DND-41 (cell line): ENCODE results near the gene RAB44.
"Not testable (repeated sequence)": the region's sequence is repeated elsewhere in the genome, so short reads cannot be mapped to it uniquely, and the experiment has no call there.

Experiments used
- ATAC-seq: fragments of 200-7000 bp; cut with Tn5 transposase; 3 replicates; pipeline ENCODE4 v1.9.1; 2021; ENCODE audit warnings: low read depth; ENCODE audit not compliant: insufficient read depth
- DNase-seq: peaks from one replicate; pipeline ENCODE4 v3.0.0-alpha.2; 2020
- H2AFZ ChIP-seq: 2 replicates; pipeline ENCODE4 v1.6.0; 2012; ENCODE audit warnings: low read depth, low read length
- H3K27ac ChIP-seq: 2 replicates; pipeline ENCODE4 v1.5.1; 2012; ENCODE audit warnings: low read length, inconsistent platforms
- H3K27me3 ChIP-seq: fragments of 200-600 bp; sonication (generic); 2 replicates; pipeline ENCODE4 v1.6.0; 2012; ENCODE audit warnings: low read length, mild to moderate bottlenecking, inconsistent platforms; ENCODE audit not compliant: insufficient read depth, poor library complexity
- H3K36me3 ChIP-seq: 2 replicates; pipeline ENCODE4 v1.5.1; 2012; ENCODE audit warnings: low read length, inconsistent platforms; ENCODE audit not compliant: insufficient read depth
- H3K4me1 ChIP-seq: 2 replicates; pipeline ENCODE4 v1.5.1; 2012; ENCODE audit warnings: mild to moderate bottlenecking, low read length; ENCODE audit not compliant: insufficient read depth
- H3K4me2 ChIP-seq: 2 replicates; pipeline ENCODE4 v1.6.0; 2012; ENCODE audit warnings: mild to moderate bottlenecking, moderate library complexity, low read length, inconsistent platforms; ENCODE audit not compliant: insufficient read depth
- H3K4me3 ChIP-seq, 2 experiments: fragments of 200-600 bp in 1 of 2; shearing (Covaris generic) in 1 of 2; 2 replicates each; pipeline ENCODE4 v1.5.1; 2012 to 2016; ENCODE audit warnings: inconsistent platforms in 2 of 2, low read length in 2 of 2, mild to moderate bottlenecking in 2 of 2, low read depth in 1 of 2, moderate library complexity in 1 of 2
- H3K79me2 ChIP-seq: 2 replicates; pipeline ENCODE4 v1.6.0; 2012; ENCODE audit warnings: low read length, inconsistent platforms; ENCODE audit not compliant: insufficient read depth
- H3K9ac ChIP-seq: 2 replicates; pipeline ENCODE4 v1.6.0; 2012; ENCODE audit warnings: low read depth, mild to moderate bottlenecking, inconsistent platforms, low read length, moderate library complexity
- H3K9me3 ChIP-seq: 2 replicates; pipeline ENCODE4 v1.5.1; 2012; ENCODE audit warnings: low read length, moderate library complexity, mild to moderate bottlenecking, inconsistent platforms; ENCODE audit not compliant: insufficient read depth, severe bottlenecking
- H4K20me1 ChIP-seq: 2 replicates; pipeline ENCODE4 v1.6.0; 2012; ENCODE audit warnings: low read length; ENCODE audit not compliant: insufficient read depth
- EZH2 ChIP-seq: IDR thresholded peaks from 3 replicates; pipeline ENCODE4 v1.6.1; 2012; ENCODE audit warnings: borderline replicate concordance, low read depth, mild to moderate bottlenecking, moderate library complexity, low read length, inconsistent platforms; ENCODE audit not compliant: severe bottlenecking
- TF ChIP-seq, protein P1 (sequence below): IDR thresholded peaks from 2 replicates; pipeline ENCODE4 v1.5.1; 2012; ENCODE audit warnings: borderline replicate concordance, low read length, moderate library complexity, mild to moderate bottlenecking; ENCODE audit not compliant: poor library complexity, severe bottlenecking; ENCODE audit errors: extremely low read depth

Gene RAB44

DNA sequence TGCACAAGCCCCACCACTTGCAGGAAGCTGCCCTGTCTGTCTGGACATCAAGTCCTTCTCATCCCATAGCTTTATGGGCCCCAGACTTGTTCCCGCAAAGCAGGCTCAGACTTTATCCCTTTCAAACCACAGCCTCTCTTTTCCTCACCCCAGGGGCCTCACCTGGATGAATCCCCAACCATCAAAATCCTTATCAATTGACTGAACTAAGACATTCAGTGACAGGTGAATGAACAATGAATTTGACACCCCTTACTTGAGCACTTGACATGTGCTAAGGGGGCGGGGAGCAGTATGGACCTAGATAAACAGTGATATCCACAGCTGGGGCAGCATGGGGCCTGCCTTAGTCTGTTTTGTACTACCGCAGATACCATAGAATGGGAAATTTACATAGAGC, 5.0 kb downstream of the RAB44 start:
- DNase-seq, result no peak
- Histone ChIP-seq H3K9me3 (no peaks in the 10 kb centered on the region), H3K27me3 (no peaks in the 10 kb centered on the region), H3K79me2 (no peaks in the 10 kb centered on the region), H2AFZ (no peak overlapping the region), H3K4me3 (no peak overlapping the region), H3K36me3 (no peaks in the 10 kb centered on the region), H4K20me1 (no peaks in the 10 kb centered on the region), H3K9ac (no peak overlapping the region), H3K4me2 (no peak overlapping the region), H3K27ac (no peak overlapping the region), H3K4me1 (no peaks in the 10 kb centered on the region)
- TF ChIP-seq EZH2, result no peak
- TF ChIP-seq, protein P1, sequence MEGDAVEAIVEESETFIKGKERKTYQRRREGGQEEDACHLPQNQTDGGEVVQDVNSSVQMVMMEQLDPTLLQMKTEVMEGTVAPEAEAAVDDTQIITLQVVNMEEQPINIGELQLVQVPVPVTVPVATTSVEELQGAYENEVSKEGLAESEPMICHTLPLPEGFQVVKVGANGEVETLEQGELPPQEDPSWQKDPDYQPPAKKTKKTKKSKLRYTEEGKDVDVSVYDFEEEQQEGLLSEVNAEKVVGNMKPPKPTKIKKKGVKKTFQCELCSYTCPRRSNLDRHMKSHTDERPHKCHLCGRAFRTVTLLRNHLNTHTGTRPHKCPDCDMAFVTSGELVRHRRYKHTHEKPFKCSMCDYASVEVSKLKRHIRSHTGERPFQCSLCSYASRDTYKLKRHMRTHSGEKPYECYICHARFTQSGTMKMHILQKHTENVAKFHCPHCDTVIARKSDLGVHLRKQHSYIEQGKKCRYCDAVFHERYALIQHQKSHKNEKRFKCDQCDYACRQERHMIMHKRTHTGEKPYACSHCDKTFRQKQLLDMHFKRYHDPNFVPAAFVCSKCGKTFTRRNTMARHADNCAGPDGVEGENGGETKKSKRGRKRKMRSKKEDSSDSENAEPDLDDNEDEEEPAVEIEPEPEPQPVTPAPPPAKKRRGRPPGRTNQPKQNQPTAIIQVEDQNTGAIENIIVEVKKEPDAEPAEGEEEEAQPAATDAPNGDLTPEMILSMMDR, result no peak
- ATAC-seq, result no peak

DNA sequence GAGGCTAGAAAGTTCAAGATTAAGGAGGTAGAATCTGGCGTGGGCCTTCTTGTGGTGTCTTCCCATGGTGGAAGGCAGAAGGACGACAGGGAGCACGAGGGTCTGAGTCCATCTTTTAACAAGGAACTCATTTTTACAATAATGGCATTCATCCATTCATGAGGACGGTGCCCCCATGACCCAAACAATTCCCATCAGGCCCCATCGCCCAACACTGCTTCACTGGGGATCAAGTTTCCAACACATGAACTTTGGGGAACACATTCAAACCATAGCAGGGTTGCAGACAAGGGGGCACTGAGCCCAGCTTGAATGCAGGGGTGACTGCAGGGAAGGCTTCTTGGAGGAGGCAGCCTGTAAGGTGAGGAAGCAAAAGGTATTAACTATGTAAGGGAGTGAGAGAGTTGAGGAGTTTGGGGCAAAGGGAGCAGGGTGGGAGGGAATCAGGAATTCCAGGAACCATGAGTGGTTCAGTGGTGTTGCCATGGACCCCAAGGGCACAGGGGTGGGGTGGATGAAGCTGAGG, 5.5 kb downstream of the RAB44 start:
- Histone ChIP-seq H2AFZ (no peak overlapping the region), H3K27ac (no peak overlapping the region), H3K9me3 (no peaks in the 10 kb centered on the region), H3K9ac (no peak overlapping the region), H4K20me1 (no peaks in the 10 kb centered on the region), H3K4me3 (no peak overlapping the region), H3K79me2 (no peaks in the 10 kb centered on the region), H3K27me3 (no peaks in the 10 kb centered on the region), H3K4me1 (no peaks in the 10 kb centered on the region), H3K36me3 (no peaks in the 10 kb centered on the region), H3K4me2 (no peak overlapping the region)
- no peak for TF ChIP-seq EZH2
- TF ChIP-seq, protein P1, result no peak
- ATAC-seq (no peak), DNase-seq (no peak)

DNA sequence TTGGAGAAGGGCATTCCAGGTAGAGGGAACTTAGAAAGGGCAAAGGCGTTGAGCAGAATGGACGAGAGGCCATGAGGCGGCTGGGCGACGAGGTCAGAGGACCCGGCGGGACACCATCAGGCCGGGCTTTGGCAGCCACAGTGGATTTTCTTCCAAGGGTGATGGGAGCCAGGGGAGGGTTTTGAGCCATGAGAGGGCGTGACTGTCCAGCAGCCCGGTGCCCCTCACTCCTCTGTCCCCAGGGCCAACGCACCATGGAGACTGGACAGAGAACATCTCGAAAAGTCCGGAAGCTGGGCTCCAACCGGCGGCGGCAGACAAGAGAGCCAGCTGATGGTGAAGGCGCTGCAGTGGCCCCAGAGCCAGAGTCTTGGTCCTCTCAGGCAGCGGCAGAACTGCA, 6.4 kb downstream of the RAB44 start:
- Histone ChIP-seq H3K27me3 (no peaks in the 10 kb centered on the region), H3K9me3 (no peaks in the 10 kb centered on the region), H4K20me1 (no peaks in the 10 kb centered on the region), H3K4me3 (no peak overlapping the region), H3K4me1 (no peaks in the 10 kb centered on the region), H2AFZ (no peak overlapping the region), H3K27ac (no peak overlapping the region), H3K36me3 (no peaks in the 10 kb centered on the region), H3K4me2 (no peak overlapping the region), H3K9ac (no peak overlapping the region), H3K79me2 (no peaks in the 10 kb centered on the region)
- TF ChIP-seq EZH2, result no peak
- ATAC-seq (no peak), DNase-seq (no peak)

DNA sequence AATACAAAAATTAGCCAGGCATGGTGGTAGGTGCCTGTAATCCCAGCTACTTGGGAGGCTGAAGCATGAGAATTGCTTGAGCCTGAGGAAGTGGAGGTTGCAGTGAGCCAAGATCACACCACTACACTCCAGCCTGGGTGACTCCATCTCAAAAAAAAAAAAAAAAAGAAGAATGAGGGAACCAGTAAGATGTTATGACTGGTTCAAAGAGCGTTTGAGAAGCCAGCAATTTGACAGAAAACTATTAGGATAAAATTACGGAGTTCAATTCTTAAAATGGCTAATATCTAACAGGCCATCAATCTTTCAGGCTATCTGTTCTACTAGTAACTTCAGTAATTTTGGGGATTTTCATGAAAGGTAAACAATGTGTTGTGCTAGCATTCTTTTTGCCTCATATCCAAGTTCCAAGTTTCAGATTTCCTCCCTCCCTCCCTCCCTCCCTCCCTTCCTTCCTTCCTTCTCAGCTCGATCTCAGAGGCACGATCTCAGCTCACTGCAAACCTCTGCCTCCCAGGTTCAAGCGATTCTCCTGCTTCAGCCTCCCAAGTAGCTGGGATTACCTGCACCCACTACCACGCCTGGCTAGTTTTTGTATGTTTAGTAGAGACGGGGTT, 7.4 kb downstream of the RAB44 start:
- not testable (repeated sequence) for H3K79me2 ChIP-seq, H2AFZ ChIP-seq, H3K4me3 ChIP-seq, DNase-seq, H3K9ac ChIP-seq, ATAC-seq, H3K4me2 ChIP-seq, H3K9me3 ChIP-seq, H3K27ac ChIP-seq, H4K20me1 ChIP-seq, H3K4me1 ChIP-seq, H3K27me3 ChIP-seq, H3K36me3 ChIP-seq
